Measurements from ENCODE around the gene NINJ2. TPM values are rescaled to one million over a fixed set of nuclear protein-coding genes. Genes with fewer than 3 reads are reported as not detected.

NINJ2 gene
- total RNA-seq, 4 donors from 2014 or later: 0.78 to 9.0 (median 5.2) TPM

DNA sequence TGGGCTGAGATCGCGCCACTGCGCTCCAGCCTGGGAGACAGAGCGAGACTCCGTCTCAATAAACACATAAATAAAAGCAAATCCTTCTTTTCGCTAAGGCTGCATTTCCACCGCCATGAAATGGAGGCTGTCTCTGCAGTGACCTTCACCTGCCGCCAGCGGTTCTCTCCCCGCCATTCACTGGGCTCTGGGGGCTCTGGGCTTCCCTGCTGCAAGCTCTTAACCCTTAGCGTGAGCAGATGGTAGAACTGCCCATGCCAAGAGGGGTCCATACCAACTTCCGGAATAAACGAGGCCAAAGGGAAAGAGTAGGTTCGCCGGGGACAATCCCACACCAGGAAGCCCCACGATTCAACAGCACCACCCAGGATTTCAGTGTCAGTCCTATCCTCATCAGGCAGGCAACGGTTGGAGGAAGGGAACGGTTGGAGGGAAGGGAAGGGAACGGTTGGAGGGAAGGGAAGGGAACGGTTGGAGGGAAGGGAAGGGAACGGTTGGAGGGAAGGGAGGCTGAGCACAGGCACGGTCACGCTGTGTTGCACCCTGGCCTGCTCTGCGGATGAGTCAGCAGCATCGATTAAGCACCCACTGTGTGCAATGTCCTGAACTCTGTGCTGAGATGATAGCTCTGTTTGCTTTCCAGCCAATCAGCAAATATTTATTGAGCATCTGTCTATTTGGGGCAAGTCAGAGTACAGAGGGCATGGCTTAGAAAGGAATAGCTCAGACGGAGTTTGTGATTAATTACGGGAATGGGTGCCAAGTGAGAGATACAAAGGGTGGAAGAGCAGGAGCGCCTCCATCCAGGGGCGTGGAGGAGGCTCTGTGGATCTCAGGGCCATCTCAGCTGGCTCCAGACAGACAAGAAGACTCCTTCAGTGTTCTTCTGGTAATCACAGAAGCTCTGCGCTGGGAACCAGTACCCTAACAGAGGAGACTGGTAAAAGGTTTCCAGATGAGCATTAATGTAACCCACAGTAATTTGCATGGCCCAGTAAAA, 77.9 kb downstream of the NINJ2 start:
- TF ChIP-seq CTCF (IDR thresholded peaks at IDR 0.05): no peak
- no peak for TF ChIP-seq POLR2A (IDR thresholded peaks at IDR 0.05)
- no peak for TF ChIP-seq EP300 (IDR thresholded peaks at IDR 0.05)
- TF ChIP-seq POLR2AphosphoS5 (IDR thresholded peaks at IDR 0.05): no peak
- no peaks in the 10 kb centered on the region for H3K36me3 ChIP-seq

GRCh38 chr12:583251-583869, 79.9 kb downstream of the NINJ2 start:
- no peaks in the 10 kb centered on the region for H3K36me3 ChIP-seq
- WGBS, 2 donors (ENCODE audit: low coverage in 1 of 2): 45 to 66% methylated on average over 5 to 6 of the region's 13 CpGs
- no peaks in the 10 kb centered on the region for H3K9me3 ChIP-seq
- H3K27me3 ChIP-seq: no peaks in the 10 kb centered on the region
- no peak for ATAC-seq
- TF ChIP-seq POLR2A (IDR thresholded peaks at IDR 0.05) (no peak), POLR2AphosphoS5 (IDR thresholded peaks at IDR 0.05) (no peak), EP300 (IDR thresholded peaks at IDR 0.05) (no peak), CTCF (IDR thresholded peaks at IDR 0.05) (no peak)
- peaks cover 0 to 10% (median 0%) of the 10 kb centered on the region in 3 donors for H3K4me1 ChIP-seq
- no peak overlapping the region for H3K4me3 ChIP-seq
- H3K27ac ChIP-seq: no peak overlapping the region

More for the DNA sequence above, 77.9 kb downstream of the NINJ2 start:
- WGBS, 2 donors (ENCODE audit: low coverage in 1 of 2): 75 to 83% methylated on average over 5 to 28 of the region's 30 CpGs
- Histone ChIP-seq H3K27me3 (no peaks in the 10 kb centered on the region), H3K27ac (no peak overlapping the region), H3K9me3 (no peaks in the 10 kb centered on the region), H3K4me3 (no peak overlapping the region), H3K4me1 (no peaks in the 10 kb centered on the region)
- ATAC-seq: no peak

GRCh38 chr12:581746-582145, 81.5 kb downstream of the NINJ2 start:
- ATAC-seq: no peak
- 100% methylated on average over 1 of the region's 9 CpGs; no CpG with 5 or more reads in 1 of the 2 donors for WGBS, 2 donors (ENCODE audit: low coverage in 1 of 2)
- H3K9me3 ChIP-seq: no peaks in the 10 kb centered on the region
- no peak overlapping the region for H3K4me3 ChIP-seq
- no peaks in the 10 kb centered on the region for H3K27me3 ChIP-seq
- no peaks in the 10 kb centered on the region for H3K36me3 ChIP-seq
- peaks cover 0 to 15% (median 0%) of the 10 kb centered on the region in 3 donors for H3K4me1 ChIP-seq
- no peak overlapping the region for H3K27ac ChIP-seq
- no peak for TF ChIP-seq POLR2AphosphoS5 (IDR thresholded peaks at IDR 0.05)
- no peak for TF ChIP-seq POLR2A (IDR thresholded peaks at IDR 0.05)
- no peak for TF ChIP-seq EP300 (IDR thresholded peaks at IDR 0.05)
- no peak for TF ChIP-seq CTCF (IDR thresholded peaks at IDR 0.05)

GRCh38 chr12:581321-581720, 81.9 kb downstream of the NINJ2 start:
- H3K27me3 ChIP-seq: no peaks in the 10 kb centered on the region
- WGBS, 2 donors (ENCODE audit: low coverage in 1 of 2): no CpG with 5 or more reads among the region's 5 CpGs
- no peak overlapping the region for H3K27ac ChIP-seq
- no peak for ATAC-seq
- no peaks in the 10 kb centered on the region for H3K36me3 ChIP-seq
- H3K9me3 ChIP-seq: no peaks in the 10 kb centered on the region
- H3K4me1 ChIP-seq: peaks cover 0 to 20% (median 3%) of the 10 kb centered on the region in 3 donors
- H3K4me3 ChIP-seq: no peak overlapping the region
- TF ChIP-seq CTCF (IDR thresholded peaks at IDR 0.05) (no peak), POLR2AphosphoS5 (IDR thresholded peaks at IDR 0.05) (no peak), POLR2A (IDR thresholded peaks at IDR 0.05) (no peak), EP300 (IDR thresholded peaks at IDR 0.05) (no peak)

All from gastroesophageal sphincter (tissue), 4 donors.